ENCODE results near the gene RBBP8NL. TPM values are rescaled to one million over a fixed set of nuclear protein-coding genes. Genes with fewer than 3 reads are reported as not detected.

Gene RBBP8NL
- total RNA-seq, 1 experiment from 2014 or later = not detected

- no peak for DNase-seq
- no peak overlapping the region for H3K4me3 ChIP-seq (ENCODE audit: low read length)
- no peak overlapping the region for H3K9ac ChIP-seq (ENCODE audit: low read length)
- H3K27me3 ChIP-seq (ENCODE audit: low read length) = no peaks in the 10 kb centered on the region
- no peaks in the 10 kb centered on the region for H3K9me3 ChIP-seq (ENCODE audit: low read length)
- no peaks in the 10 kb centered on the region; the same call in 1 of the 2 replicates for H4K20me1 ChIP-seq (ENCODE audit: insufficient read depth, low read depth, low read length)
- H3K9me2 ChIP-seq (replicated peaks; ENCODE audit: insufficient read depth, low read length) = no peaks in the 10 kb centered on the region
- no peaks in the 10 kb centered on the region for H3K79me2 ChIP-seq (ENCODE audit: low read length)
- no peak overlapping the region for H3K27ac ChIP-seq (ENCODE audit: low read length)
- H2AFZ ChIP-seq (ENCODE audit: low read length) = no peak overlapping the region
- H3K4me1 ChIP-seq (ENCODE audit: low read length) = no peaks in the 10 kb centered on the region
- H3K4me2 ChIP-seq (ENCODE audit: low read depth, low read length, poor library complexity, severe bottlenecking) = no peak overlapping the region
- peaks cover 4% of the 10 kb centered on the region; the same call in 1 of the 2 replicates for H3K36me3 ChIP-seq (ENCODE audit: insufficient read depth, low read length)
Observed at GRCh38 chr20:62394248-62395245, 32.8 kb downstream of the RBBP8NL start.

GRCh38 chr20:62393830-62394229 is 33.5 kb downstream of the RBBP8NL start:
- Histone ChIP-seq H3K27ac (ENCODE audit: low read length) (no peak overlapping the region), H4K20me1 (ENCODE audit: insufficient read depth, low read depth, low read length) (peaks cover 4% of the 10 kb centered on the region; the same call in 1 of the 2 replicates), H2AFZ (ENCODE audit: low read length) (no peak overlapping the region), H3K9ac (ENCODE audit: low read length) (no peak overlapping the region), H3K79me2 (ENCODE audit: low read length) (peaks cover 2% of the 10 kb centered on the region), H3K4me2 (ENCODE audit: low read depth, low read length, poor library complexity, severe bottlenecking) (no peak overlapping the region), H3K4me1 (ENCODE audit: low read length) (peaks cover 2% of the 10 kb centered on the region; the same call in 1 of the 2 replicates), H3K9me2 (replicated peaks; ENCODE audit: insufficient read depth, low read length) (no peaks in the 10 kb centered on the region), H3K36me3 (ENCODE audit: insufficient read depth, low read length) (peaks cover 11% of the 10 kb centered on the region; the same call in 1 of the 2 replicates), H3K27me3 (ENCODE audit: low read length) (no peaks in the 10 kb centered on the region), H3K4me3 (ENCODE audit: low read length) (no peak overlapping the region), H3K9me3 (ENCODE audit: low read length) (no peaks in the 10 kb centered on the region)
- DNase-seq = no peak

GRCh38 chr20:62393335-62393665 is 34.0 kb downstream of the RBBP8NL start:
- no peak overlapping the region for H3K27ac ChIP-seq (ENCODE audit: low read length)
- no peaks in the 10 kb centered on the region for H3K9me3 ChIP-seq (ENCODE audit: low read length)
- no peaks in the 10 kb centered on the region for H3K27me3 ChIP-seq (ENCODE audit: low read length)
- H3K9me2 ChIP-seq (replicated peaks; ENCODE audit: insufficient read depth, low read length) = no peaks in the 10 kb centered on the region
- peaks cover 8% of the 10 kb centered on the region for H4K20me1 ChIP-seq (ENCODE audit: insufficient read depth, low read depth, low read length)
- no peak overlapping the region for H2AFZ ChIP-seq (ENCODE audit: low read length)
- H3K9ac ChIP-seq (ENCODE audit: low read length) = no peak overlapping the region
- no peak for DNase-seq
- H3K36me3 ChIP-seq (ENCODE audit: insufficient read depth, low read length) = peaks cover 16% of the 10 kb centered on the region
- H3K79me2 ChIP-seq (ENCODE audit: low read length) = peaks cover 7% of the 10 kb centered on the region
- H3K4me3 ChIP-seq (ENCODE audit: low read length) = no peak overlapping the region
- peaks cover 7% of the 10 kb centered on the region for H3K4me1 ChIP-seq (ENCODE audit: low read length)
- H3K4me2 ChIP-seq (ENCODE audit: low read depth, low read length, poor library complexity, severe bottlenecking) = no peak overlapping the region

- Histone ChIP-seq H3K9ac (ENCODE audit: low read length) (no peak overlapping the region), H3K27ac (ENCODE audit: low read length) (no peak overlapping the region), H3K36me3 (ENCODE audit: insufficient read depth, low read length) (peaks cover 21% of the 10 kb centered on the region), H3K4me3 (ENCODE audit: low read length) (no peak overlapping the region), H2AFZ (ENCODE audit: low read length) (no peak overlapping the region), H3K9me3 (ENCODE audit: low read length) (no peaks in the 10 kb centered on the region), H3K4me1 (ENCODE audit: low read length) (peaks cover 12% of the 10 kb centered on the region), H3K4me2 (ENCODE audit: low read depth, low read length, poor library complexity, severe bottlenecking) (no peak overlapping the region), H3K27me3 (ENCODE audit: low read length) (no peaks in the 10 kb centered on the region), H3K79me2 (ENCODE audit: low read length) (peaks cover 12% of the 10 kb centered on the region), H4K20me1 (ENCODE audit: insufficient read depth, low read depth, low read length) (peaks cover 14% of the 10 kb centered on the region), H3K9me2 (replicated peaks; ENCODE audit: insufficient read depth, low read length) (no peaks in the 10 kb centered on the region)
- no peak for DNase-seq
Observed at GRCh38 chr20:62392621-62393334, 34.6 kb downstream of the RBBP8NL start.

GRCh38 chr20:62392077-62392418 is 35.3 kb downstream of the RBBP8NL start:
- no peak overlapping the region for H2AFZ ChIP-seq (ENCODE audit: low read length)
- no peak overlapping the region for H3K27ac ChIP-seq (ENCODE audit: low read length)
- H3K9ac ChIP-seq (ENCODE audit: low read length) = no peak overlapping the region
- H3K4me1 ChIP-seq (ENCODE audit: low read length) = peaks cover 13% of the 10 kb centered on the region
- H3K36me3 ChIP-seq (ENCODE audit: insufficient read depth, low read length) = peaks cover 22% of the 10 kb centered on the region
- H3K79me2 ChIP-seq (ENCODE audit: low read length) = peaks cover 20% of the 10 kb centered on the region
- DNase-seq = no peak
- no peaks in the 10 kb centered on the region for H3K9me3 ChIP-seq (ENCODE audit: low read length)
- no peaks in the 10 kb centered on the region for H3K27me3 ChIP-seq (ENCODE audit: low read length)
- no peak overlapping the region for H3K4me3 ChIP-seq (ENCODE audit: low read length)
- no peak overlapping the region for H3K4me2 ChIP-seq (ENCODE audit: low read depth, low read length, poor library complexity, severe bottlenecking)
- peaks cover 21% of the 10 kb centered on the region for H4K20me1 ChIP-seq (ENCODE audit: insufficient read depth, low read depth, low read length)
- H3K9me2 ChIP-seq (replicated peaks; ENCODE audit: insufficient read depth, low read length) = no peaks in the 10 kb centered on the region

GRCh38 chr20:62391165-62392076 is 35.9 kb downstream of the RBBP8NL start:
- DNase-seq = no peak
- no peak overlapping the region for H3K4me3 ChIP-seq (ENCODE audit: low read length)
- H3K9ac ChIP-seq (ENCODE audit: low read length) = no peak overlapping the region
- no peak overlapping the region for H3K27ac ChIP-seq (ENCODE audit: low read length)
- H2AFZ ChIP-seq (ENCODE audit: low read length) = no peak overlapping the region
- peaks cover 21% of the 10 kb centered on the region for H4K20me1 ChIP-seq (ENCODE audit: insufficient read depth, low read depth, low read length)
- H3K4me1 ChIP-seq (ENCODE audit: low read length) = peaks cover 13% of the 10 kb centered on the region
- H3K79me2 ChIP-seq (ENCODE audit: low read length) = peaks cover 24% of the 10 kb centered on the region
- H3K36me3 ChIP-seq (ENCODE audit: insufficient read depth, low read length) = peaks cover 22% of the 10 kb centered on the region
- no peaks in the 10 kb centered on the region for H3K9me2 ChIP-seq (replicated peaks; ENCODE audit: insufficient read depth, low read length)
- no peaks in the 10 kb centered on the region for H3K9me3 ChIP-seq (ENCODE audit: low read length)
- H3K4me2 ChIP-seq (ENCODE audit: low read depth, low read length, poor library complexity, severe bottlenecking) = no peak overlapping the region
- H3K27me3 ChIP-seq (ENCODE audit: low read length) = no peaks in the 10 kb centered on the region

GRCh38 chr20:62390317-62391164 is 36.8 kb downstream of the RBBP8NL start:
- peaks cover 22% of the 10 kb centered on the region for H3K36me3 ChIP-seq (ENCODE audit: insufficient read depth, low read length)
- H3K79me2 ChIP-seq (ENCODE audit: low read length) = peaks cover 33% of the 10 kb centered on the region
- H3K27ac ChIP-seq (ENCODE audit: low read length) = no peak overlapping the region
- no peaks in the 10 kb centered on the region for H3K9me2 ChIP-seq (replicated peaks; ENCODE audit: insufficient read depth, low read length)
- H4K20me1 ChIP-seq (ENCODE audit: insufficient read depth, low read depth, low read length) = peaks cover 21% of the 10 kb centered on the region
- no peak overlapping the region for H3K4me3 ChIP-seq (ENCODE audit: low read length)
- peaks cover 14% of the 10 kb centered on the region for H3K4me1 ChIP-seq (ENCODE audit: low read length)
- no peaks in the 10 kb centered on the region for H3K27me3 ChIP-seq (ENCODE audit: low read length)
- no peak for DNase-seq
- H2AFZ ChIP-seq (ENCODE audit: low read length) = no peak overlapping the region
- H3K9ac ChIP-seq (ENCODE audit: low read length) = no peak overlapping the region
- H3K4me2 ChIP-seq (ENCODE audit: low read depth, low read length, poor library complexity, severe bottlenecking) = no peak overlapping the region
- no peaks in the 10 kb centered on the region for H3K9me3 ChIP-seq (ENCODE audit: low read length)
